Ovary (tissue), 9 donors: ENCODE results near the gene NFIC. TPM values are rescaled to one million over a fixed set of nuclear protein-coding genes. Genes with fewer than 3 reads are reported as not detected.
"Not testable (repeated sequence)": the region's sequence is repeated elsewhere in the genome, so short reads cannot be mapped to it uniquely, and the experiment has no call there.

ENCODE experiments used
- DNase-seq, 5 donors: peaks; one replicate each; pipeline ENCODE4 v3.0.0-alpha.2; 2019 to 2020
- H3K27ac ChIP-seq, 2 donors: fragments of 200-600 bp; one replicate each; pipeline versions ENCODE4 v1.5.1 to v1.8.0; 2019 to 2022
- H3K27me3 ChIP-seq: fragments of 200-600 bp; one replicate; pipeline ENCODE4 v1.8.0; 2022
- H3K36me3 ChIP-seq: fragments of 200-600 bp; sonication (generic); one replicate; pipeline ENCODE4 v1.5.1; 2019
- H3K4me1 ChIP-seq: one replicate; pipeline ENCODE4 v1.8.1; 2013; ENCODE audit warnings: mild to moderate bottlenecking, moderate library complexity; ENCODE audit not compliant: insufficient read depth
- H3K4me3 ChIP-seq: fragments of 200-600 bp; sonication (generic); one replicate; pipeline ENCODE4 v1.5.1; 2017
- H3K9me3 ChIP-seq, 2 donors: fragments of 200-600 bp in 1 of 2; sonication (generic) in 1 of 2; one replicate each; pipeline versions ENCODE4 v1.5.1 to v1.8.1; 2013 to 2019; ENCODE audit warnings: mild to moderate bottlenecking in 1 of 2, moderate library complexity in 1 of 2
- CTCF ChIP-seq, 3 donors: fragments of 450-650 bp in 2 of 3; fragments of 200-600 bp in 1 of 3; IDR thresholded peaks; one replicate each; pipeline versions ENCODE4 v1.5.1 to v1.8.0; 2016 to 2022; ENCODE audit warnings: antibody characterized with exemption in 3 of 3, mild to moderate bottlenecking in 1 of 3
- EP300 ChIP-seq: sonication (generic); formaldehyde crosslinking; IDR thresholded peaks from one replicate; pipeline ENCODE4 v1.6.1; 2017; ENCODE audit warnings: antibody characterized with exemption
- POLR2A ChIP-seq: fragments of 450-650 bp; IDR thresholded peaks from one replicate; pipeline ENCODE4 v1.6.1; 2017; ENCODE audit warnings: antibody characterized with exemption, mild to moderate bottlenecking, moderate library complexity
- WGBS, 3 donors: extraction: QIAGEN DNeasy Blood & Tissue Kit in 1 of 3; methylation state at CpG; one replicate each; pipeline versions ENCODE4 v1.1.5 to v1.1.7; 2013 to 2017; 5-methylcytosine and 5-hydroxymethylcytosine counted together
- intact Hi-C, 4 donors: fragments of 100-400 bp; cut with DNase I; formaldehyde crosslinking; loops; one replicate each; pipeline versions ENCODE4 v1.11.0 to v1.15.1; 2022 to 2023
- polyA plus RNA-seq, 2 donors: library from polyadenylated mRNA; stranded (reverse); fragments of 200-250 nt in 1 of 2; fragments of 350-450 nt in 1 of 2; fragmentation: Illumina TruSeq in 1 of 2; extraction: RNeasy Lipid Tissue Mini Kit (QIAGEN cat#74804) in 1 of 2; gene quantifications; one replicate each; pipeline ENCODE4 v1.2.3, GENCODE V29; 2013 to 2014
- total RNA-seq, 7 donors: library from RNA; depleted of rRNA in 2 of 7; stranded (reverse); fragments of >200 nt in 2 of 7; fragmentation: NEBNext Ultra II Directional in 3 of 7; extraction: Animal tissue kit (Norgen Biotek cat#: 25700) in 3 of 7; gene quantifications; one replicate each; pipeline versions ENCODE4 v1.1.0 to v1.2.4, GENCODE V29; 2016 to 2023
- donor health status: DM: no; HTN: no; CAD: no; lungs with moderate emphysema.
- donor health status: DM: no; HTN: no; CAD: no.
- donor health status: Bipolar disorder and iron deficiency.
- donor health status: DM: yes; HTN: yes; CAD: no.
- donor health status: DM: no; HTN: no; CAD: no.
- donor health status: DM: yes; HTN: yes; CAD: no.

The NFIC gene
- total and polyA plus RNA-seq, 9 donors, result 31.9 to 345 (median 250) TPM

GRCh38 chr19:3450796-3451411 lies 84.5 kb downstream of the NFIC start:
- WGBS, 3 donors, result 13 to 21% (median 18%) methylated on average over 12 of the region's 12 CpGs
- DNase-seq, result peak in 3 of 5 donors; percentile 60 to 76 (median 69)
- intact Hi-C loops, result no loop called here
- Histone ChIP-seq H3K4me3 (no peak overlapping the region), H3K27ac (peak overlapping the region; percentile 59 to 83), H3K4me1 (peaks cover 3% of the 10 kb centered on the region), H3K36me3 (no peaks in the 10 kb centered on the region), H3K9me3 (no peaks in the 10 kb centered on the region), H3K27me3 (no peaks in the 10 kb centered on the region)
- TF ChIP-seq POLR2A (no peak), EP300 (peak; percentile 95), CTCF (IDR thresholded peaks at IDR 0.05) (no peak)

GRCh38 chr19:3451451-3451866 lies 85.1 kb downstream of the NFIC start:
- Histone ChIP-seq H3K27ac (peak overlapping the region; percentile 59 to 83), H3K4me1 (peaks cover 3% of the 10 kb centered on the region), H3K4me3 (no peak overlapping the region), H3K9me3 (no peaks in the 10 kb centered on the region), H3K36me3 (no peaks in the 10 kb centered on the region), H3K27me3 (no peaks in the 10 kb centered on the region)
- 73 to 78% (median 76%) methylated on average over 10 of the region's 10 CpGs for WGBS, 3 donors
- no peak for DNase-seq
- intact Hi-C loops, result no loop called here
- TF ChIP-seq EP300, result no peak
- no peak for TF ChIP-seq POLR2A
- TF ChIP-seq CTCF (IDR thresholded peaks at IDR 0.05), result no peak

DNA sequence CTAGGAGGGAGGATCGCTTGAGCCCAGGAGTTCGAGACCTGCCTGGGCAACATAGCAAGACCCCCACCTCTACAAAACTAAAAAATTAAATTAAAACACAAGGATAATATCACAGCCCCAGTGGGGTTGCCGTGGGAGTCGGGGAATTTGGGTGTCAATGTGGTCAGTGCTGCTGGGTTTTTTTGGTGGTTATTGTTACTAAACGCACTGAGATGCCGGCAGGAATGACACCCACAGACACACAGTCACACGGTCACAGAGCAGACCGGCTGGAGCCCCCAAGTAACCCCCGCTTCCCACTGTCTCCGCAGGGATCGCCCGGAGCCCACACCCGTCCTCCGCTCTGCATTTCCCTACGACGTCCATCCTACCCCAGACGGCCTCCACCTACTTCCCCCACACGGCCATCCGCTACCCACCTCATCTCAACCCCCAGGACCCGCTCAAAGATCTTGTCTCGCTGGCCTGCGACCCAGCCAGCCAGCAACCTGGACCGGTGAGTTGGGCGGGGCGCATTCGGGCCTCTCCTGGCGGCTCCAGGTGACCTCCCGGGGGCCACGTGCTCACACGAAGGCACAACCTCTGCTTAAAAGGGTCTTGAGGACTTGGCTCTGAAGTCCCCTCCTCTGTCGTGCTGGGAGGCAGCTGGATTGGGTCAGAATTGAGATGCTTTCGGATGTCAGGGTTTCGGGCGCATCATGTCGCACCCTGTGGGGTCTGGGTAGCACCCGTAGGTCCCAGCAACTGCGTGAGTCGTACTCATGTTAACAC lies 86.0 kb downstream of the NFIC start:
- 88% methylated on average over 35 to 38 of the region's 38 CpGs for WGBS, 3 donors
- peaks cover 7% of the 10 kb centered on the region for H3K4me1 ChIP-seq
- H3K27me3 ChIP-seq, result no peaks in the 10 kb centered on the region
- no peaks in the 10 kb centered on the region for H3K9me3 ChIP-seq
- TF ChIP-seq EP300 (no peak), CTCF (IDR thresholded peaks at IDR 0.05) (no peak)
- DNase-seq, result no peak
- intact Hi-C loops, result no loop called here
- H3K4me3 ChIP-seq, result no peak overlapping the region
- H3K27ac ChIP-seq, result no peak overlapping the region
- H3K36me3 ChIP-seq, result no peaks in the 10 kb centered on the region

- H3K4me3 ChIP-seq, H3K36me3 ChIP-seq, H3K27me3 ChIP-seq, DNase-seq, H3K27ac ChIP-seq, intact Hi-C loops, H3K9me3 ChIP-seq: not testable (repeated sequence)
- WGBS, 3 donors, result 96 to 97% (median 97%) methylated on average over 10 of the region's 10 CpGs
- H3K4me1 ChIP-seq, result peaks cover 11% of the 10 kb centered on the region
Measured at GRCh38 chr19:3452942-3453214, 86.5 kb downstream of the NFIC start.

DNA sequence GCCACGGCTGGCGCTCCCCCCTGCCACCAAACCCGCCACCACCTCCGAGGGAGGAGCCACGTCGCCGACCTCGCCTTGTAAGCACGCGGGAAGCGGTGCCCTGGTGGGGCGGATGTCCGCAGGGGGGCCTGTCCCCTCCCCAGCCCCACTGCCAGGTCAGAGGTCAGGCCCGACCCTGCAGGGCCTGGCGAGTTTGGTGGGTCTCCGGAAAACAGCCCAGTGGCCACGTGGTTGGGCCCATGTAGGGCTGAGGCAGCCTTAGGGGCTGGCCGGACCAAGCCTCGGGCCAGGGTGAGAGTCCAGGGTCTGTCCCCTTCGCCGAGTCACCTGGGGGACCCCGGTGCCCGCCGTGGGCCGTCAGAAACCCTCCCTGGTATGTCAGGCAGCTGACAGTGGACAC lies 87.5 kb downstream of the NFIC start:
- H3K27me3 ChIP-seq, result no peaks in the 10 kb centered on the region
- peaks cover 20% of the 10 kb centered on the region for H3K4me1 ChIP-seq
- DNase-seq, result no peak
- peak overlapping the region in 1 of 2 donors; percentile 19 for H3K27ac ChIP-seq
- TF ChIP-seq CTCF (IDR thresholded peaks at IDR 0.05), result no peak
- TF ChIP-seq POLR2A, result no peak
- TF ChIP-seq EP300, result no peak
- 77 to 86% (median 79%) methylated on average over 19 to 25 of the region's 25 CpGs for WGBS, 3 donors
- H3K4me3 ChIP-seq, result no peak overlapping the region
- H3K9me3 ChIP-seq, result no peaks in the 10 kb centered on the region
- no peaks in the 10 kb centered on the region for H3K36me3 ChIP-seq
- intact Hi-C loops, result no loop called here
